NCI-H2196 treated with DMSO at 0.1 percent for 48 hours (cell line): ENCODE data around the gene PC.

Experiments used
- DNase-seq: peaks from one replicate; lab custom pipeline; 2025; ENCODE audit not compliant: unreplicated experiment; lab: John Stamatoyannopoulos, UW

PC gene

GRCh38 chr11:66912911-66913310 lies 45.3 kb downstream of the PC start:
- no peak for DNase-seq

DNA sequence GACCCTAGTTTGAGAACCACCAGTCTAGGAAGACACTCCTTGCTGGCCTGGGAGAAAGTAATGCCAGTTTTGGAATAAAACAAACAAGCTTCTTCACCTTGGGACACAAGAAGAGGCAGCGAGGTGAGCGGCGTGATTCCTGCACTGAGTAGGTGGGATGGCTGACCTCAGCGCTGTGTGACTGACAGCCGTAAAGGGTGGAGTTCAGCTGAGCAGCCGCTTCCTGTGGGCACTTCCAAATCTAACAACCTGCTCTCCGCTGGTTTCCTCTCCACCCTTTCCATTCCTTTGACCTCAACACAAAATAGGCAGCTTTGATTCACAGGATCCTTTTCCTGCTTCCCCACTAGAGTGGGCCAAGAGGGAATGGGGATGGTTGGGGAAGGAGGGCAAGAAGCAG lies 45.8 kb downstream of the PC start:
- no peak for DNase-seq

GRCh38 chr11:66910669-66911068 lies 47.5 kb downstream of the PC start:
- DNase-seq: no peak

DNA sequence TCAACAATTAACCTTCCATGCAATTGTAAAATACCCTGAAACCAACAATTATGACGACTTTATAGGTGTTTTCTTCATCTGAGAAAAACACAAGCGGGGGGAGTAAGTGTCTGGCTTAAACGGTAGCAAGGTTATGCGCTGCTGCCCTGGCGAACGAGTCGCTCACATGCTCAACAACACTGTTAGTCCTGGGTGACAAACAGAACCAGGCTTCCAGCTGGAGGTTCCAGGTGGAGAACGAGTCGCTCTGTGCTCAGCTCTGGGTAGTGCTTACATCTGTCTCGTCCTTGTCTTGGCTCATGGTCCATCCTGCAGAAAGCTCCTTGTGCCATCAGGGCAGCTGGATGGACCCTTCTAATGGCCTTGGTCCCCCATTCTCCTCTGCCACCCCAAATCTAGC lies 48.2 kb downstream of the PC start:
- no peak for DNase-seq

DNA sequence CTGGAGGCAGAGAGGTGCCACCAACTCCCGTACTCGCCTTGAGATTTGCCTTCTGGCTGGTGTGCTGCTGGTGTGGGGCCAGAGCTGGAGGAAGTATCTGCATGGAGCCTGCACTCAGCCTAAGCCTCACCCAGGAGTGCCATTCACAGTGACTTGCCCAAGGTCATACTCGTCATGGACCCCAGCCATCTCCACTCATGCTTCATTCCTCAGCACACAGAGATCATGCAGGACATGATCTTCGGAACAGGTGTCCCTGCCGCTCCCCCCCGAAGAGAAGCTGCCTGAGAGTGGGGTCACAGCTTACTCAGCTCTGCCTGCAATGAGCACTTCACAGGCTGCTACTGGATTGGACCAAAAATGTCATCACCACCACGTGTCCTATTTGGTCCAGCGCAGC lies 49.0 kb downstream of the PC start:
- DNase-seq: no peak

- no peak for DNase-seq
These were observed 50.2 kb downstream of the PC start for GRCh38 chr11:66907751-66908630.

- no peak for DNase-seq
These were observed 52.0 kb downstream of the PC start for GRCh38 chr11:66906061-66906733.

- DNase-seq: no peak
These were observed 52.6 kb downstream of the PC start for GRCh38 chr11:66905631-66906030.

- no peak for DNase-seq
These were observed 53.1 kb downstream of the PC start for GRCh38 chr11:66904981-66905521.

- DNase-seq: no peak
These were observed 53.6 kb downstream of the PC start for GRCh38 chr11:66904561-66904960.

- no peak for DNase-seq
These were observed 54.1 kb downstream of the PC start for GRCh38 chr11:66904055-66904454.

GRCh38 chr11:66902486-66903177 lies 55.6 kb downstream of the PC start:
- DNase-seq: no peak

DNA sequence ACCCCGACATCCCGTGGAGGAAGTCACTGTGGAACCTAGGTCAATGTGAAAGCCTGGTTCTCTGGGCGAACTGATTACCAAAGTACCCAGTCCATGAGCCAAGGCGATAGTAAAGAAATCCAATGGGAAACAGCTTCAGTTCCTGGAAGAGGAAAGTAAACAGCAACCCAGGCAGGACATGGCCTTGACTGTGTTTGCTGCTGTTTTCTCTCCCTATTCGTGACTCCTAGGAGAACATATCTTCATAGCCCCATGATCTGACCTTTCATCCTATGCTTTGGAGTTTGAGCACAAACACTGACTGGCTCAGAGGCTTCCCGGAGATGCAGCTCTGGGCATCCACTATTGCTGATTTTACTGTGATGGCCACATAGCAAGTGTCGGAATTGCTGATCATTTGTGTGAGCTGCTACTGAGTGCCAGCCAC lies 56.2 kb downstream of the PC start:
- no peak for DNase-seq

- DNase-seq: no peak
These were observed 64.0 kb downstream of the PC start for GRCh38 chr11:66894141-66894540.

- no peak for DNase-seq
These were observed 65.3 kb downstream of the PC start for GRCh38 chr11:66892911-66893310.

GRCh38 chr11:66891851-66892660 lies 66.1 kb downstream of the PC start:
- peak; percentile 7 for DNase-seq

DNA sequence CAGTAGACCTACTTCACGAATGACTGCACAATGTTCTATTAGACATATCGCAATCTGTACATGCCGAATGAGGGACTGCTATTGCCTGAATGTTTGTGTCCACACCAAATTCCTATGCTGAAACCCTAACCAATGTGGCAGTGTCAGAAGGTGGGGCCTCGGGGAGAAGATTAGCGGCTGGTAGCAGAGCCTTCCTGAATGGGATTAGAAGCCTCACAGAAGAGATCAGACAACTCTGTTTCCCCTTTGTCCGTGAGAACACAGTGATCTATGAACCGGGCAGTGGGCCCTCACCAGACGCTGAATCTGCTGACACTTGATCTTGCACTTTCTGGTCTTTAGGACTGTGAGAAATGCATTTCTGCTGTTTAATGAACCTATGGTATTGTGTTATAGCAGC lies 68.2 kb downstream of the PC start:
- DNase-seq: no peak

- no peak for DNase-seq
These were observed 69.9 kb downstream of the PC start for GRCh38 chr11:66888282-66888681.

- DNase-seq: no peak
These were observed 70.7 kb downstream of the PC start for GRCh38 chr11:66887526-66887925.

- no peak for DNase-seq
These were observed 71.4 kb downstream of the PC start for GRCh38 chr11:66886671-66887221.
